Inflammatory macrophage (primary cell): Measurements from ENCODE around the gene GSTP1.
"Not testable (repeated sequence)": the region's sequence is repeated elsewhere in the genome, so short reads cannot be mapped to it uniquely, and the experiment has no call there.

Experiments used
- DNase-seq, 2 donors: peaks; one replicate each; pipeline ENCODE4 v3.0.0-alpha.2; 2020 to 2022

GSTP1 gene

DNA sequence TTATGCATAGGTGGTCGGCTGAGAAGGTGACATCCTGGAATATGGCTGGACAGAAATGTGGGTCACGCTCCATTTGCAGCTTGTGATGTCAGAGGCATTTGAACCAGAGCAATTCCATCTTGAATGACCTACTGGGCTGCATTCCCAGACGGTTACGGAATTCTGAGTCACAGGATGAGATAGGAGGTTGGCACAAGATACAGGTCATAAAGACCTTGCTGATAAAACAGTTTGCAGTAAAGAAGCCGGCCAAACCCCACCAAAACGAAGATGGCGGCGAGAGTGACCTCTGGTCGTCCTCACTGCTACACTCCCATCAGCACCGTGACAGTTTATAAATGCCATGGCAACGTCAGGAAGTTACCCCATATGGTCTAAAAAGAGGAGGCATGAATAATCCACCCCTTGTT lies 19.9 kb upstream of the GSTP1 start:
- not testable (repeated sequence) for DNase-seq

DNA sequence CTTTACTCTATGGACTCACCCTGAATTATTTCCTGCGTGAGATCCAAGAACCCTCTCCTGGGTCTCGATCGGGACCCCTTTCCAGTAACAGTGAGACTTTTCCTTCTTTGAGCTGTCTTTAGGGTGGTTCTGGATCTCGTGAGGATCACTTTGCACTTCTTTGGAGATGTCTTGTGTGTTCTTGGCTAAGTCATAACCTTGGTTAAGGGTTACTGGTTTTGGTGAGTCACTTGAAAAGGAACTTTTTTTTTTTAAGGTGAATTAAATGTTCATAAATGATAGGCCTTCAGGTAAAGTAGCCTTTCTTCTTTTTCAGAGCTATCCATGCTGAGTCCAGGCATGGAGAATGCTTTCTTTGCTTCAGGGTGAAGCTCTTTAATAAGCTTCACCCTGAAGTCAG lies 19.4 kb upstream of the GSTP1 start:
- no peak for DNase-seq

DNA sequence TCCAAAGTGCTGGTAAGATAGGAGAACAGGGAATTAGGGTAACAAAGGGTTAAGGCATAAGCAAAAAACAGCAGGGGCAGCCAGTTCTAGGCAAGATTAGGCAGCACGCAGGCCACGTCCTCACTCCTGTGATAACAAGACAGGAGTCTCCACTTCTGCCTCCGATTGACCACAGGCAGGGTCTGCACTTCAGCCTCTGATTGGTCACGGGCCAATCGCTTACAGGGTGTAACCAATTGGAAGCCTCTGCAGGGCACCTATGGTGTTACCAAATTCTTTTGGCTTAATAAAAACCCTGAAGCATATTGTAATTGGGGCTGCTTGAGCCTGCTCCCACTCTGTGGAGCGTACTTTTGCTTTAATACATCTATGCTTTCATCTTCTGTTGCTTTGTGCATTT lies 12.2 kb upstream of the GSTP1 start:
- DNase-seq, result no peak

DNA sequence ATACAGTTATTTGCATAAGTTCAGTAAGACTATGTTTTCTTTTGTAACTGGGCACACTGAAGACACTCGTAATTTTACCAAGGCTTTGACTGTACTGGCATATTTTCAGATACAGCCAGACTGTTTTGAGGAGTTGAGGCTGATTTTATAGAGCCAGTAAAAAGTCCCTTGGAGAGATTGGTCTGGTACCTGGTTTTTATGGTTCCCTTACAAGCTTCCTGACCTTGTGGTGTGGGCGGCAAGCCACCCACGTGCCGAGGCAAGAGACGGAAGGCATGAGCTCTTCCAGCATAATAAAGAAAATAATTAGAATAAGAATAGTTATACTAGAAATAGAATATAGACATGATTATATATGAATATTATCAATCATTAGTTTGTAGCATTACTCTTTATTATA lies 11.3 kb upstream of the GSTP1 start:
- no peak for DNase-seq

DNA sequence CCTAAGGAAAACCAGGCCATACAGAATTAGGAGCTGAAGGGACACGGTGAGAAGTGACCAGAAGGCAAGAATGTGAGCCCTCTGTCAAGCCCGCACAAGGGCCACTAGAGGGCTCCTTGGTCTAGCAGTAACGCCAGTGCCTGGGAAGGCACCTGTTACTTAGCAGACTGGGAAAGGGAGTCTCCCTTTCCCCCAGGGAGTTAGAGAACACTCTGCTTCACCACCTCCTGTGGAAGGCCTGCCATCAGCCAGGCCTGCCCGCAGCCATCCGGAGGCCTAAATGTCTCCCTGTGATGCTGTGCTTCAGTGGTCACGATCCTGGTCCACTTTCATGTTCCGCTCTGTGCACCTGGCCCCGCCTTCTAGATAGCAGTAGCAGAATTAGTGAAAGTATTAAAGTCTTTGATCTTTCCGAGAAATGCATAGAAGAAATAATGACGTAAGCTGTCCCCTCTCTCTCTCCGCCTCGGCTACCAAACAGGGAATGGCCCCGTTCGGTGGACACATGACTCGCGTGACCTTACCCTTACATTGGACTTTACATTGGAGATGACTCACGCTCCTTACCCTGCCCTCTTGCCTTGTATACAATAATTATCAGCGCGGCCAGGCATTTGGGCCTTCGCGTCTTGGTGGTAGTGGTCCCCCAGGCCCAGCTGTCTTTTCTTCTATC lies 10.7 kb upstream of the GSTP1 start:
- DNase-seq, result peak; percentile 46 to 64

DNA sequence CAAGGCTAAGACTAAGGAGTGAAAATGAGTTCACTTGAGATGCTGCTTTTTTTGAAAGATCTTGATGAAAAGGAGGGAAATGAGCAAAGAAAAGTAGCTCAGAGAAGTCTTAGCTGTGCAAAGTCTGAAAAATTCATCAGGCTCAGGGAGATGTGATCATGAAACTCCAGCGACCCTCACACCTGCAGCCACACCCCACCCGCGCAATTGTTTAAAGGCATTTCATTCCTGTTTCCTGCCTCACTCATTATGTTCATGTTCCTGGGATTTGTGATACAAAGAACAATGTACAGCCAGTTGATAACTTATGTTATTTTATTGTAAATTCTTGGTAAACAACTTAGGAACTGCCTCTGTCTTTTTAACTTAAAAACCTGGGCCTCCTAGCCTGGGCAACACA lies 8.7 kb upstream of the GSTP1 start:
- DNase-seq, result no peak

DNA sequence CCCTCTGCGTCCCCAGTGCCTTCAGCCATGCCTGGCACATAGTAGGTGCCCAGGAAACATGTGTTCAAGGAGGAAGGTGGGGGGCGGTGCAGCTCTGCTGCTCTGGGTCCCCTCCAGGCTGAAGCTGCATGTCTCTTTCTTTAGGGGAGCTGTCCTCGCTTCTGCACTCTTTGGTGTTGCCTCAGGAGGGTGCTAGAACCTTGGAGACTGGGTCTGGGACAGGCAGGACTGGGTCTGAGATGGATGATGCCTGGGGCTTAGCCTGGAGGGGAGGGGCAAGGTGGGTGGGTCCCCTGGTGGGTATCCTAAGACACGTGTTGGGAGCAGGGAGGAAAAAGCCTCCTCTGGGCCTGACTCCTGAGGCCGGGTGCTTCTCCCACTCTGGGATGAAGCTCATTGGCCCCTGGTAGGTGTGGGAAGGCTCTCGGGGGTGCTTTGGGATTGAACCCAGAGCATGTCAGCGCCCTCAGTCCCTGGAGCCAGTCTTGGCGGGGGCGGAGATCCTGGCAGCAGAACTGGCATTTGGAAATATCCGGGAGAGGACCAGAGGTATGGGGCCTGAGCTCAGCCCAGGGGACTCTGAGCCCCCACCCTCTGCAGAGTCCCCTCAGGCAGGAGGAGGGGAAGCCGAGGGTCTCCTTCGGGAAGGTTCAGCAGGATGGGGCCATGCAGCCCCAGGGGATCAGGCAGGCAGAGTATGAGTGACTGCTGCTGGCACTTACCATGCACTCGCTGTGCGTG lies 6.7 kb upstream of the GSTP1 start:
- DNase-seq, result peak in 1 of 2 donors; percentile 3

DNA sequence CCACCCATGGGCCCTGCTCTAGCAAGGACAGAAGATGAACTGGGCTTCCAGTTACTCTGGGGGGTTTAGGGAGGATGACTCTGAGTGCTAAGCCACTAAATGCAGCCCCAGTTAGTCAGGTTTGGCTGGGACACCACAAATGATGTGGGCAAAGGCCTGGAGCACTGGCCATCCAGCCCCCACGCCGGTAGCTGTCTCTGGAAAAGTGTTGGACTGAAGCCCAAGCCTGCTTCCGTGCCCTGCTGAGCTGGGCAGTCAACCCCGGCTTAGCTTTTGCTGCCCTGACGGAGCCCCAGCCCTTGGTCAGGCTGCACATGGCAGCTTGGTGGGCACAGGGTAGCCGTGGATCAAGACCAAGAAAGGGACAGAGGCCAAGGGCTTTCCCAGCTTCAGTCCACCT lies 5.7 kb upstream of the GSTP1 start:
- no peak for DNase-seq

DNA sequence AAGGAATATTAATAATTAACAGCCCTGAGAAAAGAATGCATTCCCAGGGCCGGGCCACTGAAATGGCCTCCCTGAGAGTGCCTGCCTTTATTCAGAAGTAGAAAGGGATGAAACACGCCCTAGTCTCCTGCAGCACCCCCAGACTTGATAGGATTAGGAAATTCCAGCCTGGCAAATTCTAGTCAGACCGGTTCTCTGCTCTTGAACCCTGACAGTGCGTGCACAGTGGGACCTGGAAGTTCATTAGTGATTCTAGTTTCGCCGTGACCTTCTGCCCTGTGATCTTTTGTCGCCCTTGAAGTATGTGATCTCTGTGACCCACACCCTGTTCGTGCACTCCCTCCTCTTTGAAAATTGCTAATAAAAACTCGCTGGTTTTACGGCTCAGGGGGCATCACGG lies 2.1 kb upstream of the GSTP1 start:
- DNase-seq, result no peak

DNA sequence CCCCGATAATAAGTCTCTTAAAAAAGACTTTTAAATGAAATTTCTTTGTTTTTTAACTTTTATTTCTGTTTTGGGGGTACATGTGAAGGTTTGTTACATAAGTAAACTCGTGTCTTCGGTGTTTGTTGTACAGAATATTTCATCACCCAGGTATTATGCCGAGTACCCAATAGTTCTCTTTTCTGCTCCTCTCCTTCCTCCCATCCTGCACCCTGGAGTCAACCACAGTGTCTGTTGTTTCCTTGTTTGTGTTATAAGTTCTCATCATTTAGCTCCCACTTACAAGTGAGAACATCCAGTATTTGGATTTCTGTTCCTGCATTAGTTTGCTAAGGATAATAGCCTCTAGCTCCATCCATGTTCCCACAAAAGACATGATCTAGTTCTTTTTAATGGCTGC lies 1.6 kb upstream of the GSTP1 start:
- DNase-seq, result no peak

DNA sequence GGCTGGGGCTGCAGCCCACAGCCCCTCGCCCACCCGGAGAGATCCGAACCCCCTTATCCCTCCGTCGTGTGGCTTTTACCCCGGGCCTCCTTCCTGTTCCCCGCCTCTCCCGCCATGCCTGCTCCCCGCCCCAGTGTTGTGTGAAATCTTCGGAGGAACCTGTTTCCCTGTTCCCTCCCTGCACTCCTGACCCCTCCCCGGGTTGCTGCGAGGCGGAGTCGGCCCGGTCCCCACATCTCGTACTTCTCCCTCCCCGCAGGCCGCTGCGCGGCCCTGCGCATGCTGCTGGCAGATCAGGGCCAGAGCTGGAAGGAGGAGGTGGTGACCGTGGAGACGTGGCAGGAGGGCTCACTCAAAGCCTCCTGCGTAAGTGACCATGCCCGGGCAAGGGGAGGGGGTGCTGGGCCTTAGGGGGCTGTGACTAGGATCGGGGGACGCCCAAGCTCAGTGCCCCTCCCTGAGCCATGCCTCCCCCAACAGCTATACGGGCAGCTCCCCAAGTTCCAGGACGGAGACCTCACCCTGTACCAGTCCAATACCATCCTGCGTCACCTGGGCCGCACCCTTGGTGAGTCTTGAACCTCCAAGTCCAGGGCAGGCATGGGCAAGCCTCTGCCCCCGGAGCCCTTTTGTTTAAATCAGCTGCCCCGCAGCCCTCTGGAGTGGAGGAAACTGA lies 731 bp downstream of the GSTP1 start:
- peak; percentile 79 to 82 for DNase-seq

DNA sequence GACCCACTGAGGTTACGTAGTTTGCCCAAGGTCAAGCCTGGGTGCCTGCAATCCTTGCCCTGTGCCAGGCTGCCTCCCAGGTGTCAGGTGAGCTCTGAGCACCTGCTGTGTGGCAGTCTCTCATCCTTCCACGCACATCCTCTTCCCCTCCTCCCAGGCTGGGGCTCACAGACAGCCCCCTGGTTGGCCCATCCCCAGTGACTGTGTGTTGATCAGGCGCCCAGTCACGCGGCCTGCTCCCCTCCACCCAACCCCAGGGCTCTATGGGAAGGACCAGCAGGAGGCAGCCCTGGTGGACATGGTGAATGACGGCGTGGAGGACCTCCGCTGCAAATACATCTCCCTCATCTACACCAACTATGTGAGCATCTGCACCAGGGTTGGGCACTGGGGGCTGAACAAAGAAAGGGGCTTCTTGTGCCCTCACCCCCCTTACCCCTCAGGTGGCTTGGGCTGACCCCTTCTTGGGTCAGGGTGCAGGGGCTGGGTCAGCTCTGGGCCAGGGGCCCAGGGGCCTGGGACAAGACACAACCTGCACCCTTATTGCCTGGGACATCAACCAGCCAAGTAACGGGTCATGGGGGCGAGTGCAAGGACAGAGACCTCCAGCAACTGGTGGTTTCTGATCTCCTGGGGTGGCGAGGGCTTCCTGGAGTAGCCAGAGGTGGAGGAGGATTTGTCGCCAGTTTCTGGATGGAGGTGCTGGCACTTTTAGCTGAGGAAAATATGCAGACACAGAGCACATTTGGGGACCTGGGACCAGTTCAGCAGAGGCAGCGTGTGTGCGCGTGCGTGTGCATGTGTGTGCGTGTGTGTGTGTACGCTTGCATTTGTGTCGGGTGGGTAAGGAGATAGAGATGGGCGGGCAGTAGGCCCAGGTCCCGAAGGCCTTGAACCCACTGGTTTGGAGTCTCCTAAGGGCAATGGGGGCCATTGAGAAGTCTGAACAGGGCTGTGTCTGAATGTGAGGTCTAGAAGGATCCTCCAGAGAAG lies 1.6 kb downstream of the GSTP1 start:
- DNase-seq, result no peak

DNA sequence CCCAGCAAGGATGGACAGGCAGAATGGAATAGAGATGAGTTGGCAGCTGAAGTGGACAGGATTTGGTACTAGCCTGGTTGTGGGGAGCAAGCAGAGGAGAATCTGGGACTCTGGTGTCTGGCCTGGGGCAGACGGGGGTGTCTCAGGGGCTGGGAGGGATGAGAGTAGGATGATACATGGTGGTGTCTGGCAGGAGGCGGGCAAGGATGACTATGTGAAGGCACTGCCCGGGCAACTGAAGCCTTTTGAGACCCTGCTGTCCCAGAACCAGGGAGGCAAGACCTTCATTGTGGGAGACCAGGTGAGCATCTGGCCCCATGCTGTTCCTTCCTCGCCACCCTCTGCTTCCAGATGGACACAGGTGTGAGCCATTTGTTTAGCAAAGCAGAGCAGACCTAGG lies 2.3 kb downstream of the GSTP1 start:
- no peak for DNase-seq

DNA sequence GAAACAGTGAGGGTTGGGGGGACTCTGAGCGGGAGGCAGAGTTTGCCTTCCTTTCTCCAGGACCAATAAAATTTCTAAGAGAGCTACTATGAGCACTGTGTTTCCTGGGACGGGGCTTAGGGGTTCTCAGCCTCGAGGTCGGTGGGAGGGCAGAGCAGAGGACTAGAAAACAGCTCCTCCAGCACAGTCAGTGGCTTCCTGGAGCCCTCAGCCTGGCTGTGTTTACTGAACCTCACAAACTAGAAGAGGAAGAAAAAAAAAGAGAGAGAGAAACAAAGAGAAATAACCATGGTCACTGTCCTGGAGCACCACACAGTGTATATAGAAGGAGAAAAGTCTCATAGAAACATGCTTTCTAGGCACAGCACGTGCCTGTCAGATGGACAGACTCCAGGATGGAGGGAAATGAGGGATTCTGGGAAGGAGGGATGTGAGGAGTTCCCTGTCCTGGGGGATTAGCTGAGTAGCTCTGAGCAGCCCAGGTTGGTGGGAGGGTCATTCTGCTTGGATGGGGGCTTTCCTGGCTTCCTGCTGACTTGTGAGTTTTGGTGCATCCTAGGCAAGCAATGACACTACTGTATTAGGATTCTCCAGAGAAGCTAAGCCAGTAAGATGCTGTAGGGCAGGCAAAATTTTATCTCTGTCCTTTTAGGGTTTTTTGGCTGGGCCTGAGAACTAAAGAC lies 3.1 kb downstream of the GSTP1 start:
- DNase-seq, result no peak

DNA sequence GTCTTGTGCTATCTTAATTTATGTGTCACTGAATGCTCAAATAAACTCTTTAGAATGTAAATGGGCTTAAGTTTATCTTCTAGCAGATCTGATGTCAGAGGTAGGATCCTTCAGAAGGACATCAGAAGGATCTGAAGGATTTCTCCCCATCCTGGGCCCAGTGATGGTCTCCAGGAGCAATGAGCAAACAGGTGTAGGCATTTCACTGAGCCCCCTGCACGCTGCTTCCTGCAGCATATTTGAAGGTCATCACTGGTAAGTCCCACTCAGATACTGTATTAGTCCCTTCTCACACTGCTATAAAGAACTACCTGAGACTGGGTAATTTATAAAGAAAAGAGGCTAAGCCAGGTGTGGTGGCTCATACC lies 4.5 kb downstream of the GSTP1 start:
- no peak for DNase-seq

DNA sequence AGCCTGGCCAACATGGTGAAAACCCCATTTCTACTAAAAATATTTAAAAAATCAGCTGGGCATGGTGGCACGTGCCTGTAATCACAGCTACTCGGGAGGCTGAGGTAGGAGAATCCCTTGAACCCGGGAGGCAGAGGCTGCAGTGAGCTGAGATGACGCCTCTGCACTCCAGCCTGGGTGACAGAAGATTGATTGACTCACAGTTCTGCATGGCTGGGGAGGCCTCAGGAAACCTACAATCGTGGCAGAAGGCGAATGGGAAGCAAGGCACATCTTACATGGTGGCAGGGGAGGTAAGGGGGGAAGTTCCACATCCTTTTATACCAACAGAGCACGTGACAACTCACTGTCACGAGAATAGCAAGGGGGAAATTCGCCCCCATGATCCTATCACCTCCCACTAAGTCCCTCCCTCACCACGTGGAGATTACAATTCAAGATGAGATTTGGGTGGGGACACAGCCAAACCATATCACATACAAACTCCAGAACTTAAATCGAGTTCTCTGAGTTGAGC lies 5.3 kb downstream of the GSTP1 start:
- not testable (repeated sequence) for DNase-seq

DNA sequence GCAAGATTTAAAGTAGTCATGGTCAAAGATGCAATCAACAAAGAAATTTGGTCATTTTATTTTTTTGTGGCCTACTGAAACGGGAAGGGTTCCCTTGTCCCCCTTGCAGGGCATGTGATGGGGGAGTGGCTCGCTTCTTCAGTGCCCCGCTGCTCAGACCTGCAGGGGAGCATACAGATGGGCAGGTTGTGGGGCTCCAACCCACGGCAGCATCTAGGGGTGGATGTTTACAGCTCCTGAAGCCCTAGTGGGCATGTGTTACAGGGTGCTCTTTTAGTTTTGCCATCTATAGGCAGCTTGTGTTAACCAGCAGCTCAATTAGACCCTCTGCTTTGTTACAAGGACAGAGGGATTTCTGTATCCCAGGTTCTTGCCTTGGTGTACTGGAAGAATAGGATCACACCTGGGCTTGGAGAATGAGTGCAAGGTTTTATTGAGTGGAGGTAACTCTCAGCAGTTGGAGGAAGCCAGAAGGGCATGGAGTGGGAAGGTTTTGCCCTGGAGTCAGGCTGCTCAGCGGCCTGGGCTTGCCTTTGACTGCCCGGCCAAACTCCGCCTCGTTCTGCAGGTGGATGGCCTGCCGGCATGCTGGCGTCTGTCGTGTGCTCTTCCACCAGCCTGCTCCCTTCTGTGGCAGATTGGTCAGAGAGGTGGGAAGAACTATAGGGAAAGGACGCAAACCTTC lies 9.4 kb downstream of the GSTP1 start:
- DNase-seq, result no peak

DNA sequence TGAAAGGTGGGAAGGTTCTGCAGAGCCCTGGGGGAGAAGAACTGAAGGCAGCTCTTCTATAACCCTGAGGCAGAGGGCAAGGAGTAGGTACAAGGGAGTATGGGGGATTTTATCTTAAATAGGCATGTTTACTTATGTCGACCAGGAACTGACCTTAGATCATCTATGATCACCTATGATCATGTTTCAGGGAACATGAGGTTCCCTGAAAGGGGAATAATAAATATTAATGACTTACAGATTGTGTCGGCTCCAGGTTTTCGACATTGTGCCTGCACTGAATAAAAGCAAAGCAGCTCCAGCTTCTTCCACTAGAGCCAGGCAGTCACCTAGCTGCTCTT lies 9.9 kb downstream of the GSTP1 start:
- DNase-seq, result no peak

DNA sequence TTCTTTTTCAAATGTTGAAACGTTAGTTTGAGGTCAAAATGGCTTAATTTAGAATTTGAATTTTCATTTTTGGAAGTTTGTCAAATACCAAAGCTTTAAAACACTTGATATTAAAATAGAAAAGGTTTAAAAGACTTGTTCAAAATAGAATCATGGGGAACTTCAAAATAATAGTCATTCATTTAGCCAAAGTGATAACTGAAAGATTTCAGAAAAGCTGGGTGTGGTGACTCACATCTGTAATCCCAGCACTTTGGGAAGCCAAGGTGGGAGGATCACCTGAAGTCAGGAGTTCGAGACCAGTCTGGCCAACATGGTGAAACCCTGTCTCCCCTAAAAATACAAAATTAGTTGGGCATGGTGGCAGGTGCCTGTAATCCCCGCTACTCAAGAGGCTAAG lies 10.9 kb downstream of the GSTP1 start:
- DNase-seq, result no peak

DNA sequence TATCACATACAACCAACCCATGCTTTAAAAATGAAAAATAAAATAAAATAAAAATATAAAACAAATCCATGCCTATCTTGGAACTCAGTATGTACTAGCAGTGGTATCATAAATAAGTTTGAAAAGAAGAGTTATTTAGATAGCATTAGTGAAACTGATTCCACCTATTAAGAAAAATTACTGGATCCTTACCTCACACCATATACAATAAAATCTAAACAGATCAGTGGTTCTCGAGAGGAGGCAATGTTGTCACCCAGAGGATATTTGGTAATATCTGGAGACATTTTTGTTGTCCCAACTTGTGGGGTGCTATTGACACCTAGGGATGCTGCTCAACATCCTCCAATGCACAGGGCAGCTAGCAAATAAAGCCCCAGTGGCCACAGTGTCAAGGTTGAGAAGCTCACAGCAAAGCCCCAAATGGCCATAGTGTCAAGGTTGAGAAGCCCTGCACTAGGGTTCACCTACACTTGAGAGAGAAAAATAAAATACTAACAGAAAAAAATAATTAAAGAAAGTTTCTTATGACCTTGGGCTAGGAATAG lies 13.2 kb downstream of the GSTP1 start:
- DNase-seq, result no peak

DNA sequence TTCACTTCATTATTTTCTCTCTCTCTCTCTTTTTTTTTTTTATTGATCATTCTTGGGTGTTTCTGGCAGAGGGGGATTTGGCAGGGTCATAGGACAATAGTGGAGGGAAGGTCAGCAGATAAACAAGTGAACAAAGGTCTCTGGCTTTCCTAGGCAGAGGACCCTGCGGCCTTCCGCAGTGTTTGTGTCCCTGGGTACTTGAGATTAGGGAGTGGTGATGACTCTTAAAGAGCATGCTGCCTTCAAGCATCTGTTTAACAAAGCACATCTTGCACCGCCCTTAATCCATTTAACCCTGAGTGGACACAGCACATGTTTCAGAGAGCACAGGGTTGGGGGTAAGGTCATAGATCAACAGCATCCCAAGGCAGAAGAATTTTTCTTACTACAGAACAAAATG lies 13.8 kb downstream of the GSTP1 start:
- not testable (repeated sequence) for DNase-seq
